ENCODE measurements around the gene JRKL. TPM values are rescaled to one million over a fixed set of nuclear protein-coding genes. Genes with fewer than 3 reads are reported as not detected.
"Not testable (repeated sequence)": the region's sequence is repeated elsewhere in the genome, so short reads cannot be mapped to it uniquely, and the experiment has no call there.

The JRKL gene
- total RNA-seq, 1 donor from 2014 or later: 14.3 TPM

- DNase-seq: no peak
Observed at GRCh38 chr11:96394773-96395172, 5.0 kb downstream of the JRKL start.

- no peak for DNase-seq
Observed at GRCh38 chr11:96396637-96397036, 6.8 kb downstream of the JRKL start.

GRCh38 chr11:96397863-96398262 is 8.1 kb downstream of the JRKL start:
- DNase-seq: no peak

- no peak for DNase-seq
Observed at GRCh38 chr11:96400697-96401096, 10.9 kb downstream of the JRKL start.

- DNase-seq: not testable (repeated sequence)
Observed at GRCh38 chr11:96411412-96411811, 21.6 kb downstream of the JRKL start.

- no peak for DNase-seq
Observed at GRCh38 chr11:96412761-96413381, 23.1 kb downstream of the JRKL start.

GRCh38 chr11:96413408-96413807 is 23.6 kb downstream of the JRKL start:
- DNase-seq: no peak

GRCh38 chr11:96424693-96425092 is 34.9 kb downstream of the JRKL start:
- DNase-seq: no peak

GRCh38 chr11:96430668-96431067 is 40.9 kb downstream of the JRKL start:
- no peak for DNase-seq

GRCh38 chr11:96432654-96433053 is 42.8 kb downstream of the JRKL start:
- DNase-seq: not testable (repeated sequence)

Small RNA genes lying within 50 kb of the gene (small RNA-seq; reads per million reads assigned to genes)
- not detected for gene MIR1260B

Other genes with a start within 250 kb of the JRKL start
- gene MAML2, start 46.8 kb upstream of the JRKL start, total RNA-seq: 4.8 TPM
- gene CCDC82, start 101 bp upstream of the JRKL start, total RNA-seq: 68.8 TPM

All from occipital lobe (tissue), 3 donors.